Heart right ventricle (tissue), 16 donors: Measurements from ENCODE around the gene DIP2A. TPM values are rescaled to one million over a fixed set of nuclear protein-coding genes. Genes with fewer than 3 reads are reported as not detected.

Experiments used
- ATAC-seq, 8 donors: fragments of 200-7000 bp; cut with Tn5 transposase; one replicate each; pipeline ENCODE4 v1.9.1; 2020; ENCODE audit warnings: mild to moderate bottlenecking in 8 of 8, moderate library complexity in 8 of 8, moderate number of reproducible peaks in 1 of 8
- DNase-seq, 2 donors: peaks; one replicate each; pipeline ENCODE4 v3.0.0-alpha.2; 2020
- H3K27ac ChIP-seq, 10 donors: fragments of 200-600 bp; sonication (generic) in 2 of 10; one replicate each; pipeline versions ENCODE4 v1.5.0 to v1.8.0; 2020 to 2022; ENCODE audit warnings: mild to moderate bottlenecking in 3 of 10
- H3K27me3 ChIP-seq, 7 donors: fragments of 200-600 bp; one replicate each; pipeline ENCODE4 v1.8.0; 2021 to 2022; ENCODE audit warnings: mild to moderate bottlenecking in 2 of 7
- H3K36me3 ChIP-seq, 9 donors: fragments of 200-600 bp; sonication (generic) in 1 of 9; one replicate each; pipeline versions ENCODE4 v1.5.0 to v1.8.0; 2020 to 2022; ENCODE audit warnings: mild to moderate bottlenecking in 2 of 9
- H3K4me1 ChIP-seq, 9 donors: fragments of 200-600 bp; sonication (generic) in 1 of 9; one replicate each; pipeline versions ENCODE4 v1.5.0 to v1.8.0; 2020 to 2022; ENCODE audit warnings: mild to moderate bottlenecking in 4 of 9
- H3K4me3 ChIP-seq, 10 donors: fragments of 200-600 bp; sonication (generic) in 2 of 10; one replicate each; pipeline versions ENCODE4 v1.5.0 to v1.8.0; 2020 to 2022; ENCODE audit warnings: mild to moderate bottlenecking in 7 of 10, moderate library complexity in 2 of 10
- H3K9me3 ChIP-seq, 11 donors: fragments of 200-600 bp in 10 of 11; sonication (generic) in 2 of 11; one replicate each; pipeline versions ENCODE4 v1.5.0 to v1.8.0; 2013 to 2022; ENCODE audit warnings: mild to moderate bottlenecking in 2 of 11, control low read depth in 1 of 11, moderate library complexity in 1 of 11
- CTCF ChIP-seq, 9 donors: fragments of 200-600 bp; sonication (generic) in 2 of 9; IDR thresholded peaks; one replicate each; pipeline versions ENCODE4 v1.5.0 to v1.8.0; 2021 to 2022; ENCODE audit warnings: antibody characterized with exemption in 9 of 9, mild to moderate bottlenecking in 5 of 9, moderate library complexity in 1 of 9
- WGBS, 2 donors: extraction: QIAGEN DNeasy Blood & Tissue Kit; methylation state at CpG; one replicate each; pipeline ENCODE4 v1.1.7; 2013; ENCODE audit warnings: inconsistent platforms in 1 of 2; 5-methylcytosine and 5-hydroxymethylcytosine counted together
- intact Hi-C, 10 donors: fragments of 100-400 bp; cut with DNase I; formaldehyde crosslinking; loops; one replicate each; pipeline versions ENCODE4 v1.11.1 to v1.14.2; 2022
- polyA plus RNA-seq, 2 donors: library from polyadenylated mRNA; stranded (reverse); fragments of 200-250 nt; gene quantifications; one replicate each; pipeline ENCODE4 v1.2.3, GENCODE V29; 2013
- total RNA-seq, 10 donors: library from RNA; stranded (reverse); fragmentation: NEBNext Ultra II Directional in 3 of 10; extraction: Animal tissue kit (Norgen Biotek cat#: 25700) in 3 of 10; gene quantifications; one replicate each; pipeline versions ENCODE4 v1.2.1 to v1.2.4, GENCODE V29; 2021 to 2023
- donor health status: Arrhythmogenic right ventricular cardiomyopathy.
- donor health status: ischemic (EF 13 %, LVEDD 7.1; RV severe dilation, severe dysfunction).
- donor health status: healthy with polysubstance abuse.
- donor health status: DM: no; HTN: yes; CAD: no.
- donor health status: DM: no; HTN: no; CAD: no.
- donor health status: ischemic (EF 25% LVEDD 6.9; RV normal size, moderate dysfunction).
- donor health status: ischemic (EF 25% LVEDD 5.7; RV mildly dilated, moderate dysfunction).
- donor health status: healthy.
- donor health status: DM: yes; HTN: yes; CAD: no.
- donor health status: Ischemic cardiomyopathy.
- donor health status: ischemic (EF 35%, LVEDD 5.7; RV mildly dilated, moderate dysfunction).
- donor health status: nonischemic (EF 11% LVEDD 7.7; RV severe dilation, severe dysfunction).
- donor health status: DM: yes; HTN: yes; CAD: no.
- donor health status: PGD.
- donor health status: ischemic (EF 29% LVEDD 5.4; RV normal size, mild dysfunction).
- donor health status: nonischemic (EF 23%, LVEDD 6.1; RV moderate dilation, normal function).

DIP2A gene
- total and polyA plus RNA-seq, 12 donors: 9.4 to 45.2 (median 22.9) TPM

GRCh38 chr21:46507562-46507961, 48.9 kb downstream of the DIP2A start:
- H3K27me3 ChIP-seq: no peaks in the 10 kb centered on the region
- no peak overlapping the region for H3K27ac ChIP-seq
- H3K9me3 ChIP-seq: no peaks in the 10 kb centered on the region
- no peak overlapping the region for H3K4me3 ChIP-seq
- DNase-seq (no peak), ATAC-seq (no peak)
- WGBS, 2 donors: 90 to 95% methylated on average over 4 of the region's 4 CpGs
- peaks cover 0 to 95% (median 46%) of the 10 kb centered on the region in 9 donors for H3K36me3 ChIP-seq
- TF ChIP-seq CTCF (IDR thresholded peaks at IDR 0.05): no peak
- peaks cover 0 to 14% (median 0%) of the 10 kb centered on the region in 9 donors for H3K4me1 ChIP-seq
- intact Hi-C loops: no loop called here

GRCh38 chr21:46509741-46510502, 51.2 kb downstream of the DIP2A start:
- Histone ChIP-seq H3K27ac (no peak overlapping the region), H3K27me3 (no peaks in the 10 kb centered on the region), H3K4me1 (peaks cover 2 to 7% (median 4%) of the 10 kb centered on the region in 9 donors), H3K4me3 (no peak overlapping the region), H3K9me3 (no peaks in the 10 kb centered on the region), H3K36me3 (peaks cover 0 to 92% (median 48%) of the 10 kb centered on the region in 9 donors)
- TF ChIP-seq CTCF (IDR thresholded peaks at IDR 0.05): no peak
- DNase-seq (no peak), ATAC-seq (no peak)
- 62 to 67% methylated on average over 11 of the region's 11 CpGs for WGBS, 2 donors
- intact Hi-C loops: no loop called here

- no peaks in the 10 kb centered on the region for H3K27me3 ChIP-seq
- peaks cover 2 to 30% (median 16%) of the 10 kb centered on the region in 9 donors for H3K4me1 ChIP-seq
- TF ChIP-seq CTCF (IDR thresholded peaks at IDR 0.05): no peak
- 20 to 22% methylated on average over 2 of the region's 2 CpGs for WGBS, 2 donors
- H3K36me3 ChIP-seq: peaks cover 0 to 81% (median 26%) of the 10 kb centered on the region in 9 donors
- no peak overlapping the region for H3K4me3 ChIP-seq
- ATAC-seq (peak in 6 of 8 donors; percentile 43 to 84 (median 73)), DNase-seq (peak; percentile 42 to 62)
- intact Hi-C loops: no loop called here
- H3K27ac ChIP-seq: peak overlapping the region in 1 of 10 donors; percentile 64
- H3K9me3 ChIP-seq: peaks cover 0 to 7% (median 0%) of the 10 kb centered on the region in 11 donors
Observed at GRCh38 chr21:46515109-46515508, 56.4 kb downstream of the DIP2A start.

GRCh38 chr21:46516068-46516467, 57.4 kb downstream of the DIP2A start:
- intact Hi-C loops: no loop called here
- peaks cover 0 to 81% (median 17%) of the 10 kb centered on the region in 9 donors for H3K36me3 ChIP-seq

More at GRCh38 chr21:46516068-46516467, 57.4 kb downstream of the DIP2A start:
- no peak for ATAC-seq
- no peak for DNase-seq
- WGBS, 2 donors: 93 to 95% methylated on average over 2 of the region's 2 CpGs
- peak overlapping the region in 1 of 10 donors; percentile 64 for H3K27ac ChIP-seq
- H3K4me1 ChIP-seq: peaks cover 2 to 30% (median 16%) of the 10 kb centered on the region in 9 donors
- no peaks in the 10 kb centered on the region for H3K27me3 ChIP-seq
- no peak overlapping the region for H3K4me3 ChIP-seq
- peaks cover 0 to 7% (median 0%) of the 10 kb centered on the region in 11 donors for H3K9me3 ChIP-seq
- TF ChIP-seq CTCF (IDR thresholded peaks at IDR 0.05): no peak
